HG03139 (cell line): ENCODE results near the gene RHNO1.

Source experiments
- ATAC-seq: cut with Tn5 transposase; IDR thresholded peaks from one replicate; pipeline ENCODE4 v1.9.1; 2021; ENCODE audit not compliant: unreplicated experiment

RHNO1 gene

GRCh38 chr12:2900642-2901041, 23.6 kb downstream of the RHNO1 start:
- ATAC-seq: no peak

GRCh38 chr12:2902272-2902880, 25.4 kb downstream of the RHNO1 start:
- ATAC-seq: no peak

DNA sequence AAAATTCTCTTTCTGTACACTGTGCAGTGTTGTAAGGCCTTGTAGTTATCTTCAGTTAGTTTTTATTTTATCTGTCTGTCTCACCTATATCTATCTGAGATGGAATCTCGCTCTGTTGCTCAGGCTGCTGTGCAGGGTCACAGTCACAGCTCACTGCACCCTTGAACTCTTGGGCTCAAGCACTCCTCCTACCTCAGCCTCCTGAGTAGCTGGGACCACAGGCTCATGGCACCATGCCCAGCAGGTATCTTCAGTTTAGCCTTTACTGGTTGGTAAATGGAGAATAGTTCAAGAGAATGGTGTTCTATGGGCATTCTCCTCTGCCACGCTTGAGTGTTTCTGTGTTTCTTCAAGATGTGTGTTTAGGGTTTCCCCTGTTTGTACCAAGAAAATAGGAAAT, 27.2 kb downstream of the RHNO1 start:
- ATAC-seq: no peak

- ATAC-seq: no peak
Observed at GRCh38 chr12:2912216-2912575, 35.2 kb downstream of the RHNO1 start.

DNA sequence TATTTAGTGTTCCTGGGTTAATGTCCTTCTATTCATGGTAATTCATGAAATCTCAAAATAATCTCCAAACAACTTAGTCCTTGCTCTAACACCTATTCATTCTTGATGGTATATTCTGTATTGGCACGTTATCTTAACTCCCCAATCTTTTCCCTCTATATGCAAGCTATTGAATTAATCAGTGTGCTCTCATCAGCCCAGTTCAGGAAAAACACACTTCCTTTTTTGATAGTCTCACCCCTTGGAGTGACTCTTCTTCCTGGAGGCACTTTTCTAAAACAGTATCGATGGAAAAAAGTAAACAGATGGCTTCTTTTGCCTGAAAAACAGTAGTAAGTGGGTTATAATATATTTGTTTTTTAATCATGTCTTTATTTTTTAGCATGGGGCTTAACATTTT, 42.2 kb downstream of the RHNO1 start:
- no peak for ATAC-seq

DNA sequence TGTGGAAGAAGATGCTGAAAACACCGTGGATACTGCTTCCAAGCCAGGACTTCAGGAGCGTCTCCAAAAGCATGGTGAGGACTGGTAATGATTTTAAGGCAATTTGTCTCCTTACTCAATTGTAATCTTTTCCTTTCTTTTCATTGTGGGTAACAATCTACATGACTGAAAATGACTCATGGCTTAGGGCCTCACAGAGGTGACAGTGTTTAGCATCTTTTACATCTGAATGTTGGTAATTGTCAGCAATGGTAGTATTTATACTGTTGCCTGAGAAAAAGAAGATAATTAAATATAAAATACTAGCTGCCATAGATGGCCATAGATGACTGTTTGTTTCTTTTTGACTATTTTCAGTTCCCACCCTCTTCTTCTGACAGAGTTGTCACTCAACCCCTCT, 45.3 kb downstream of the RHNO1 start:
- ATAC-seq: no peak

GRCh38 chr12:2923057-2923456, 46.0 kb downstream of the RHNO1 start:
- no peak for ATAC-seq

- ATAC-seq: no peak
Observed at GRCh38 chr12:2924019-2924418, 47.0 kb downstream of the RHNO1 start.

GRCh38 chr12:2925322-2925995, 48.4 kb downstream of the RHNO1 start:
- ATAC-seq: no peak

DNA sequence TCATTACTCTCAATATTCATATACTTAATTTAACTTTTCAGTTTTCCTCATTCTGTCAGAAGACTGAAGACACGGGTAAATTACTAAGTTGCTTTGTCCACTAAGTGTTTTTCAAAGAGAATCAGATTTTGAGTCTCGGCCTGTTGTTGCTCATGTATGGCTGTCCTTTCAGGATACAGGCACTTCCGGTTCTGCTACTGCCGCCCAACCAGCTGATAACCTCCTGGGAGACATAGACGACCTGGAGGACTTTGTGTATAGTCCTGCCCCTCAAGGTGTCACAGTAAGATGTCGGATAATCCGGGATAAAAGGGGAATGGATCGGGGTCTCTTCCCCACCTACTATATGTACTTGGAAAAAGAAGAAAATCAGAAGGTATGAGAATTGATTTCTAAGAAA, 53.8 kb downstream of the RHNO1 start:
- no peak for ATAC-seq

- ATAC-seq: no peak
Observed at GRCh38 chr12:2933586-2933985, 56.6 kb downstream of the RHNO1 start.

- no peak for ATAC-seq
Observed at GRCh38 chr12:2934371-2934770, 57.3 kb downstream of the RHNO1 start.

DNA sequence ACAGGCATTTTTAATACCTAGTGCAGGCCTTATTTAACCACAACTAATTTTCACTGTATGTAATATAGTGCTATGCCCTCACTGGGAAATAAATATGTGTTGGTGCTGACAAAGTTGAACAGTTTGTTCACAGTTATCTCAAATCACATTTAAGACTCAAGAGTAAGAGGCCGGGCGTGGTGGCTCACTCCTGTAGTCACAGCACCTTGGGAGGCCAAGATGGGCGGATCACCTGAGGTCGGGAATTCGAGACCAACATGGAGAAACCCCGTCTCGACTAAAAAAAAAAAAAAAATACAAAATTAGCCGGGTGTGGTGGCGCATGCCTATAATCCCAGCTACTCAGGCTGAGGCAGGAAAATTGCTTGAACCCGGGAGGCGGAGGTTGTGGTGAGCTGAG, 59.3 kb downstream of the RHNO1 start:
- ATAC-seq: no peak

DNA sequence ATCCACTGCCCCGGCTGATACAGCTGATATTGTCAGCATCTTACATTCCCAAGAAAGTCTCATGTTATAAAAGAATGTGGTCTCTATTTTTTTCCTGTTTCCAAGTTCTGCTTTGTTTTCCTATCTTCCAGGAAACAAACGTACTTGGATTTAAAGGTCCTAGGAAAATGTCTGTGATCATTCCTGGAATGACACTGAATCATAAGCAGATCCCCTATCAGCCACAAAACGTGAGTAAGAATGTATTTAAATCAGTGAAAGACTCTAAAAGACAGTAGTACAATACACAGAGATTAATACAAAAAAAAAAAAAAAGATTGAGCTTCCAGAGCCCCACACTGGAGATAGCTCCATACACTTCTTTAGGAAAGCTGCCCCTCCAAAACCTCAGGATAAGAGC, 60.5 kb downstream of the RHNO1 start:
- ATAC-seq: no peak
